ENCODE measurements around the gene JOSD1. TPM values are rescaled to one million over a fixed set of nuclear protein-coding genes. Genes with fewer than 3 reads are reported as not detected.

JOSD1 gene
- total RNA-seq, 1 donor from 2014 or later = 59.6 TPM

DNA sequence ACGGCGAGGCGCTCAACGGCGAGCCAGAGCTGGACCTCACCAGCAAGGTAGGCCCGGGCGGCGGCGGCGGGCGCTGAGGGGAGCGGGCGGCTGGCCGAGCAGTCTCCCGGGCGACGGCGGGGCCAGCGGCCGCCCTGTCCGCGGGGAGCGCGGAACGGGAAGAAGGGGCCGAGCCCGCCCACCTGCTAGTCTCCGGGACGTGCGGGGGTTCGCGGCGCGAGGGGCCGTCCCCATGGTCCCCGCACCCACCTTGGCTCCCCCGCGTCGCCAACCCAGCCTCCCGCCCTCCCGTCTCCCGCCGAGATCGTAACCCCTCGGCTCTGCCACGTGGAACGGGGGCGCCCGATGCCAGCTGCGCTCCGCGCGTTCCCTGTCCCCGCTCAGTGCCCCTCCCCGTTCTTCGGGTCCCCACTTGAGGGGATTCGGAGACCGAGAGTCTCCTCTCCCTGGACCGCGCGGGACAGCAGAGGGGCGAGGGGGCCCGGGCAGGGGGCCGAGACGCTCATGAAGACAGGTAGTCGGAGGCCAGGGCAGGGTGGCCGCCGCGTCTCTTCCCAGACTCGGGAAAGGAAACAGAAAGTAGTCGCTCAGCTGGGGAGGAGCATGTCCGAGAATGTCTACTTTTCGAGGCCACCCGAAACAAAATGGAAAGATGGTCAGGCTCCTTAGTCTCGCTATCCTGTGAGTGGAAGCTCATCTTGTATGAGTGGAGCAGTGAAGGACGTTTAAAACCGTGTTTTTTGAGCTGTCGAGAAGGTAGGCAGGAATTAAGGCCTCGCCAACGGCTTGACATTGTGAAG is 5.6 kb upstream of the JOSD1 start:
- TF ChIP-seq CTCF (IDR thresholded peaks at IDR 0.05; ENCODE audit: unreplicated experiment) = no peak
- no peaks in the 10 kb centered on the region for H3K9me3 Mint-ChIP-seq
- peaks cover 37% of the 10 kb centered on the region for H3K4me1 Mint-ChIP-seq
- H3K4me3 Mint-ChIP-seq = peak overlapping the region; percentile 89
- DNase-seq (ENCODE audit: low spot score in 2 of 2, unreplicated experiment in 2 of 2) = peak; percentile 51 to 67
- H3K36me3 Mint-ChIP-seq = peaks cover 6% of the 10 kb centered on the region
- H3K27me3 Mint-ChIP-seq (ENCODE audit: low read depth) = no peaks in the 10 kb centered on the region
- peak overlapping the region; percentile 93 for H3K27ac Mint-ChIP-seq

GRCh38 chr22:38705235-38706100 is 4.7 kb upstream of the JOSD1 start, which contains the start of gene GTPBP1:
Gene GTPBP1 (plus strand): TSS chr22:38705944. CDS start chr22:38705956, 12 bp downstream.
- Mint-ChIP-seq H3K27ac (peak within 1 kb of the TSS; percentile 99), H3K4me3 (peak within 1 kb of the TSS; percentile 89), H3K27me3 (ENCODE audit: low read depth) (no peaks in the 10 kb centered on the region), H3K36me3 (peaks cover 2% of the 10 kb centered on the region), H3K9me3 (no peaks in the 10 kb centered on the region), H3K4me1 (peaks cover 38% of the 10 kb centered on the region)
- peak; percentile 95 to 96 for DNase-seq (ENCODE audit: low spot score in 2 of 2, unreplicated experiment in 2 of 2)
- TF ChIP-seq CTCF (IDR thresholded peaks at IDR 0.05; ENCODE audit: unreplicated experiment) = no peak

GRCh38 chr22:38704654-38705234 is 4.0 kb upstream of the JOSD1 start:
- H3K27ac Mint-ChIP-seq = peak overlapping the region; percentile 99
- no peaks in the 10 kb centered on the region for H3K27me3 Mint-ChIP-seq (ENCODE audit: low read depth)
- peak overlapping the region; percentile 80 for H3K4me3 Mint-ChIP-seq
- TF ChIP-seq CTCF (IDR thresholded peaks at IDR 0.05; ENCODE audit: unreplicated experiment) = no peak
- DNase-seq (ENCODE audit: low spot score in 2 of 2, unreplicated experiment in 2 of 2) = no peak
- no peaks in the 10 kb centered on the region for H3K9me3 Mint-ChIP-seq
- peaks cover 2% of the 10 kb centered on the region for H3K36me3 Mint-ChIP-seq
- H3K4me1 Mint-ChIP-seq = peaks cover 42% of the 10 kb centered on the region

GRCh38 chr22:38700270-38700788 is 414 bp downstream of the JOSD1 start:
- Mint-ChIP-seq H3K27ac (peak overlapping the region; percentile 98), H3K9me3 (no peaks in the 10 kb centered on the region), H3K4me1 (peaks cover 56% of the 10 kb centered on the region), H3K27me3 (ENCODE audit: low read depth) (no peaks in the 10 kb centered on the region), H3K4me3 (peak overlapping the region; percentile 98), H3K36me3 (peaks cover 2% of the 10 kb centered on the region)
- no peak for DNase-seq (ENCODE audit: low spot score in 2 of 2, unreplicated experiment in 2 of 2)
- TF ChIP-seq CTCF (IDR thresholded peaks at IDR 0.05; ENCODE audit: unreplicated experiment) = no peak

- Mint-ChIP-seq H3K9me3 (no peaks in the 10 kb centered on the region), H3K4me1 (peaks cover 56% of the 10 kb centered on the region), H3K27me3 (ENCODE audit: low read depth) (no peaks in the 10 kb centered on the region), H3K4me3 (peak overlapping the region; percentile 98), H3K36me3 (peaks cover 4% of the 10 kb centered on the region), H3K27ac (peak overlapping the region; percentile 98)
- TF ChIP-seq CTCF (IDR thresholded peaks at IDR 0.05; ENCODE audit: unreplicated experiment) = no peak
- no peak for DNase-seq (ENCODE audit: low spot score in 2 of 2, unreplicated experiment in 2 of 2)
These were observed 959 bp downstream of the JOSD1 start for GRCh38 chr22:38699784-38700183.

Data from mesothelial cell of epicardium (in vitro differentiated cells).